HG03175 (cell line): ENCODE results near the gene HIP1.
"Not testable (repeated sequence)": the region's sequence is repeated elsewhere in the genome, so short reads cannot be mapped to it uniquely, and the experiment has no call there.

Source experiments
- ATAC-seq: cut with Tn5 transposase; IDR thresholded peaks from one replicate; pipeline ENCODE4 v1.9.1; 2021; ENCODE audit warnings: mild to moderate bottlenecking, moderate library complexity; ENCODE audit not compliant: unreplicated experiment

The HIP1 gene

DNA sequence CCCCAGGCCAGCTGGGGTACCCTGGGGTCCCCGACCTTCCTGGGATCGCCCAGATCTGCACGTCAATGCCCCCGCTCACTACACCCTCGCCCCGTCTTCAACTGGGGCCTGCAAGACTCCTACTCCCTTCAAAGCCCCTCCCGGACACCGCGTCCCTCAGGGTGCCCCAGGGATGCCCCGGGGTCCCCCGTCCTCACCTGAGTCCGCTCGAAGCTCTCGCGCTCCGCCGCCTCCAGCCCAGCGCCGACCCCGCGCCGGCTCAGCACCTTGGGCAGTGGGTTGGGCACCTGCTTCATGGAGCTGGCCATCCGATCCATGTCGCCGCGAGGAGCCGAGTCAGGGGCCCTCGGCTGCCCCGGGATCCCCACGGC, at the start of gene HIP1:
TSS of gene HIP1 (minus strand) at position 338 of the 371 bp plus-strand sequence. CDS start at position 317, 21 bp downstream.
- ATAC-seq, result no peak

- ATAC-seq, result not testable (repeated sequence)
Observed at GRCh38 chr7:75788154-75788847, 49.6 kb upstream of the HIP1 start.

DNA sequence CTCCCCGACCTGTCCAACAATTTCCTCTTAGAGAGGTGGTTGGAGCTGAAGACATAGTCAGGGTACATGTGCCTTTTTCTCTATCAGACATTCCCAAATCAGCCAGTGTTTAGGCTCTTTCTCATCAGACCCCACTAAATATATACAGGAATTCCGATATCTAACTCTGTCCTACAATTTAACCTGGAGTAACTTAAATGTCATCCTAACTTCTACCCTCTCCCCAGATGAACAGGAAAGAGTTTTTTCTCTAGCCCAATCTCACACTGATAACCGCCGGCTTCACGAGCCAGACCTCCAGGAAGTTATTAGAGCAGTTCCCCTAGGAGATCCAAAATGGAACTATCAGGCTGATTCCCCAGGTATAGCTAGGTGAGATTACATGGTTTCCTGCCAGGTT, 44.3 kb upstream of the HIP1 start:
- ATAC-seq, result not testable (repeated sequence)

GRCh38 chr7:75780647-75781273, 42.0 kb upstream of the HIP1 start:
- not testable (repeated sequence) for ATAC-seq

DNA sequence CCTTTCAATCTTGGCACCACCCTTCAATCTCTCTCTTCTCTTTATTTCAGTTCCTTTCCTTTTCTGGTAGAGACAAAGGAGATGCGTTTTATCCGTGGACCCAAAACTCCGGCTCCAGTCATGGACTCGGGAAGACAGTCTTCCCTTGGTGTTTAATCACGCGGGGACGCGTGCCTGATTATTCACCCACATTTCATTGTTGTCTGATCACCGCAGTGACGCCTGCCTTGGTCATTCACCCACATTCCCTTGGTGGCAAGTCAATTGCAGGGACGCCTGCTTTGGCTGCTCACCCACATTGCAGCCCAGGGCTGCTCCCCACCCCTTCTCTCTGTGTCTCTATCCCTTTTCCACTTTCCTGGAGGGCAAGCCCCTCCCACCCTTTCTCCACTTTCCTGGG, 40.8 kb upstream of the HIP1 start:
- not testable (repeated sequence) for ATAC-seq

DNA sequence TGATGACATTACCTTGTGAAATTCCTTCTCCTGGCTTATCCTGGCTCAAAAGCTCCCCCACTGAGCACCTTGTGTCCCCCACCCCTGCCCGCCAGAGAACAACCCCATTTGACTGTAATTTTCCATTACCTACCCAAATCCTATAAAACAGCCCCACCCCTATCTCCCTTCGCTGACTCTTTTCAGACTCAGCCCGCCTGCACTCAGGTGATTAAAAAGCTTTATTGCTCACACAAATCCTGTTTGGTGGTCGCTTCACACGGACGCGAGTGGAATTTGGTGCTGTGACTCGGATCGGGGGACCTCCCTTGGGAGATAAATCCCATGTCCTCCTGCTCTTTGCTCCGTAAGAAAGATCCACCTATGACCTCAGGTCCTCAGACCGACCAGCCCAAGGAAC, 40.3 kb upstream of the HIP1 start:
- ATAC-seq, result not testable (repeated sequence)

GRCh38 chr7:75776295-75776971, 37.7 kb upstream of the HIP1 start:
- no peak for ATAC-seq

DNA sequence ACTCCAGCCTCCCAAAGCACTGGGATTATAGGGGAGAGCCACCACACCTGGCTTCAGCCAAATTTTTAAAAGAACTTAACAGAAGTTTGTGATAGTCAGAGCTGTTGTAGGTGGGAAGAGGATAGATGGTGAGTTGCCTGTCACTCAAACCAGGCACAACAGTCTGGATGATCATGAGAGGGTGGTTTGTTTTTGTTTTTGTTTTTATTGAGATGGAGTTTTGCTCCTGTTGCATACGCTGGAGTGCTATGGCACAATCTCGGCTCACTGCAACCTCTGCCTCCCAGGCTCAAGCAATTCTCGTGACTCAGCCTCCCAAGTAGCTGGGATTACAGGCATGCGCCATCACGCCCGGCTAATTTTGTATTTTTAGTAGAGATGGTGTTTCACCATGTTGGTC, 35.2 kb upstream of the HIP1 start:
- ATAC-seq, result not testable (repeated sequence)

DNA sequence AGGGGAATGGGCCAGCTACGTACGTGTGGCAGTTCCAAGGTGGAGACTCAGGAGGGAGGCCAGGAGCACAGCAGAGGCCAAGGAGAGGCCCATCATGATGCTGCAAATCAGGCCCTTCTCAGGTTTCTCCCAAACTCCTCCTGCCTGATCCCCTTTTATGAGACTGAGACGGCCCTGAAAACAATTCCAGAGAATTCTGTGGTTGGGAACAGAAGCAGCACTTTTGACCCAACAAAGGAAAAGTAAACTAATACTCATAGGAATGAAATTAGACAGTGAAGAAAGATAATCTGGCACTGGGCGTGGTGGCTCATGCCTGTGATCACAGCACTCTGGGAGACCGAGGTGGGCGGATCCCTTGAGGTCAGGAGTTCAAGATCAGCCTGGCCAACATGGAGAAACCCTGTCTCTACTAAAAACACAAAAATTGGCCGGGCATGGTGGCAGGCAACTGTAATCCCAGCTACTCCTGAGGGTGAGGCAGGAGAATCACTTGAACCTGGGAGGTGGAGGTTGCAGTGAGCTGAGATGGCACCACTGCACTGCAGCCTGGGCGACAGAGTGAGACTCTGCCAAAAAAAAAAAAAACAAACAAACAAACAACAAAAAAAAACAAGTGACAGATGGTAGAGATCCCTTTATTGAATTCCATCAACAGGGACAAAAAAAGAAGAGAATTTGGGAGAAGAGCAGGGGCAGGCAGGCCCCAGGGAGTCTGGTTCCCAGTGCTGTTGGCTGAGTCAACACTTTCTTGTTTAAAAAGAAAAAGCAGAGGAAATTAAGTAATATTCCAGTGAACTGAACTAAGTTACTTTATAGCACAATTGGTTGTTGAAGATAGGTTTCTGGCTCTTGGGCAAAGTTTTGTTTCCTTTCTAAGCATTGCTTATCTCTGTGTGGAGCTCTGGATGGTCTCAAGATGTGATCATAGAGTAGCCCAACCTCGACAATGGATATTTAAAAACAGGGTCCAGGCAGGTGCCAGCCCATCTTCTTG, 33.6 kb upstream of the HIP1 start, which contains the start of gene CCL26:
TSS of gene CCL26 (minus strand) at position 131 of the 997 bp plus-strand sequence. CDS start at position 96, 35 bp downstream.
- no peak for ATAC-seq

DNA sequence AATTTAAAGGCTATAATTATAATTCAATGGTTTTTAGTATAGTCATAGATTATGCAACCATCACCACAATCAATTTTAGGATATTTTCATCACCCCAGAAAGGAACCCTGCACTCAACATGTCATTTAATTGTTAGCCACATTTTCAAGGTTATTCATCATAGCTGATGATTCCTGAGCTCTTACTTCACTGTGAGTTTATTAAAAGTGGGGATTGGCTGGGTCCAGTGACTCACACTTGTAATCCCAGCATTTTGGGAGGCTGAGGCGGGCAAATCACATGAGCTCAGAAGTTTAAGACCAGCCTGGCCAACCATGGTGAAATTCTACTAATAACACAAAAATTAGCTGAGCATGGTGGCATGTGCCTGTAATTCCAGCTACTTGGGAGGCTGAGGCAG, 32.5 kb upstream of the HIP1 start:
- no peak for ATAC-seq

DNA sequence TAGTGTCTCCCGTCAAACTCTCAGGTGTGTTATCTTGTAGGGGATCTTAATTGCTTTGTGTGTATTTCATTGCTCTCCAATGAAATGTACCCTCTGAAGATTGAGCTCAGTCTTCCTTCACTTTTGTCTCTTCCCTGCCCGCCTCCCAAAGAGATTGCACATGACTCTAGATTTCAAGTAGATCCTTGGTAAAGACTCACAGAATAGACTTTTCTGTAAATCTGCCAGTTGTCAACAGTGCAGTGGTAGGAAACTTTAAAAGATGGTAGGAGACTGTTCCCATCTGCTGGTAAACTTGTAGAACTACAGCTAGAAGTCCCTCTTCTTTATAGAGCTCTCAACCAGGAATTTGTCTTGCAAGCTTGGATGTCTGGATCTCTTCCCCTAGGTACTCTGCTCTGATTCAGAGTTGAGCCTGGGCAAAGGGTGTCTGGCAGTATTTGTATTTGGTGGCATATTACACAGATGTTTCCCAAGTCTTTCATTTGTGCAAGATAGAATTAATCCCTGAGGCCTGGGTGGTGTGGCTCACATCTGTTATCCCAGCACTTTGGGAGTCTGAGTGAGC, 23.7 kb upstream of the HIP1 start:
- ATAC-seq, result no peak

DNA sequence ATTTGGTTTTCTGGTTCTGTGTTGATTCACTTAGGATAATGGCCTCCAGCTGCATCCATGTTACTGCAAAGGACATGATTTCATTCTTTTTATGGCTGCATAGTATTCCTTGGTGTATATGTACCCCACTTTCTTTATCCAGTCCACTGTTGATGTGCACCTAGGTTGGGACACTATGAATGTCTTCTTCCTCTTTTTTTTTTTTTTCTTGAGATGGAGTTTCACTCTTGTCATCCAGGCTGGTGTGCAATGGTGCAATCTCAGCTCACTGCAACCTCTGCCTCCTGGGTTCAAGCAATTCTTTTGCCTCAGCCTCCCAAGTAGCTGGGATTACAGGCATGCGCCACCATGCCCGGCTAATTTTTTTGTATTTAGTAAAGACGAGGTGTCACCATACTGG, 23.1 kb upstream of the HIP1 start:
- not testable (repeated sequence) for ATAC-seq

GRCh38 chr7:75758491-75758890, 19.8 kb upstream of the HIP1 start:
- no peak for ATAC-seq

DNA sequence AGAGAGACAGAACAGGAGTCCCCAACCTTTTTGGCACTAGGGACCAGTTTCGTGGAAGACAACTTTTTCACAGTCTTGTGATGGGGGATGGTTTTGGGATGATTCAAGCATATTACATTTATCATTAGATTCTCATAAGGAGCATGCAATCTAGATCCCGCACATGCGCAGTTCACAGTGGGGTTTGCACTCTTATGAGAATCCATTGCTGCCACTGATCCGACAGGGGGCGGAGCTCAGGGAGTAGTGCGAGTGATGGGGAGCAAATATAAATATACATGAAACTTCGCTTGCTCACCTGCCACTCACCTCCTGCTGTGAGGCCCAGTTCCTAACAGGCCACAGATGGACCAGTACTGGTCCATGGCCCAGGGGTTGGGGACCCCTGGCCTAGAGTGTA, 19.1 kb upstream of the HIP1 start:
- ATAC-seq, result no peak

DNA sequence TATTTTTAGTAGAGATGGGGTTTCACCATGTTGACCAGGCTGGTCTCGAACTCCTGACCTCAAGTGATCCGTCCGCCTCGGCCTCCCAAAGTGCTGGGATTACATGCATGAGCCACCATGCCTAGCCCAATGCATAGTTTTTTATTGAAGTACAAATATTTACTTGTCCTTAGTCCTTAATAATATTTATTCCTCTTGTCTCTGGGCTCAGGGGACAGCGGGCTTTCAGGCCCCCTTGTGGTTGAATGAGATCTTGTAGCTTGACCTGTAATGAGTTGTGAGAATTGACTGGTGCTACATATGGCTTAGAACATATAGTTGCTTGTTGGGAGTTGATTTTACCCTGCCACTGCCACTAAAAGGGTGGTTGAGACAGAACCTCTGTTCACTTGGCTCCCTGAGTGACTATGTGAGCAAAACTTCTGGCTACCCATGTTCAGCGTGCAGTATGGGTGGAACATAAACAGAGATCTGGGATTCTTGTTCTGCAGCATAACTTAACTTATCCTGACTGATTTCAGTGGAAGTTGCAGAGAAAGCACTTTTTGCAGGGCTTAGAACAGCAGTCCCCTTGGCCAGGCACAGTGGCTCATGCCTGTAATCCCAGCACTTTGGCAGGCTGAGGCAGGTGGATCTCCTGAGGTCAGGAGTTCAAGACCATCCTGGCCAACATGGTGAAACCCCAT, 18.4 kb upstream of the HIP1 start:
- ATAC-seq, result no peak

GRCh38 chr7:75756206-75756990, 17.7 kb upstream of the HIP1 start:
- no peak for ATAC-seq

GRCh38 chr7:75743455-75743859, 4.7 kb upstream of the HIP1 start:
- ATAC-seq, result no peak

- ATAC-seq, result no peak
Observed at GRCh38 chr7:75740846-75741497, 2.2 kb upstream of the HIP1 start.
